ENCODE data around the gene CUL9.

Gene CUL9

DNA sequence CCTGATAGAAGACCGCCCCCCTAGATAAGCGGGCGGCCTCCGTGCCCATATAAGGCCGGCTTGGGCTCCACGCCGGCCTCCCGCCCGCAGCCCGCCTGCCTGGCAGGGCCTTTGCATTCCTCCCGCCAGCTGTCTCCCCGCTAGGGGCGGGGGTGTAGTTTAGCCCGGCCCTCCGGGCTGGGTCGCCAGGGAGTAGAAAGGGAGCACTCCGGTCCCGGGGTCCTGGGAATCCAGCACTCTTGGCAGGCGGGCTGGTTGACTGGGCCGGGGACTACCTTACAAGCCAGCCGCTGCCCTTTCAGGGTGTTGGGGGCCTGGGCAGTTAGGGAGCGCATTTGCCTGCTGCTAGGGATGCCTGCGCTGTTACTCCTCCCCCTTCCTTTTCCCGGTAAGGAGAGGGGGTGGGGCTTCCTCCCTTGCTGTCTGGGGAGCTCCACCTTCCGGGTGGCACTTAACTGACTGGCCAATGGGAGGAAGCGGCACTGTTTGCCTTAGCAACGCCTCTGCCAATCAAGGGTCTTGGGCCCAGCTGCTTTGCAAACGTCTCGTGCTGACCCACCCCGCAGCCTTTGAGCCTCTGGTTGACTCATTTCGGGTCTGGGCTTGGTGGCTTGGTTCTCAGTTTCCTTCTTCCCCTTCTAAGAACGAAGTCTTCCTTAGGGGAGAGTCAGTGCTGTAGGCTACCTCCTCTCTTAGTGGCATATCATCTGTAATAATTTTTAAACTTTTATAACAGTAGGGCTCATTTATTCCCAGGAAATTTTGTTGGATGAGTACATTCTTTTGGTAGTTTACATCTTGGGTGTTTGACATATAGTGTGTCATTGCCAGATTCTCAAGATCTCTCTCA is 7.5 kb upstream of the CUL9 start:
- FAIRE-seq (no peak), DNase-seq (ENCODE audit: insufficient read length, low spot score) (peak; percentile 100)
- TF ChIP-seq, protein P1, sequence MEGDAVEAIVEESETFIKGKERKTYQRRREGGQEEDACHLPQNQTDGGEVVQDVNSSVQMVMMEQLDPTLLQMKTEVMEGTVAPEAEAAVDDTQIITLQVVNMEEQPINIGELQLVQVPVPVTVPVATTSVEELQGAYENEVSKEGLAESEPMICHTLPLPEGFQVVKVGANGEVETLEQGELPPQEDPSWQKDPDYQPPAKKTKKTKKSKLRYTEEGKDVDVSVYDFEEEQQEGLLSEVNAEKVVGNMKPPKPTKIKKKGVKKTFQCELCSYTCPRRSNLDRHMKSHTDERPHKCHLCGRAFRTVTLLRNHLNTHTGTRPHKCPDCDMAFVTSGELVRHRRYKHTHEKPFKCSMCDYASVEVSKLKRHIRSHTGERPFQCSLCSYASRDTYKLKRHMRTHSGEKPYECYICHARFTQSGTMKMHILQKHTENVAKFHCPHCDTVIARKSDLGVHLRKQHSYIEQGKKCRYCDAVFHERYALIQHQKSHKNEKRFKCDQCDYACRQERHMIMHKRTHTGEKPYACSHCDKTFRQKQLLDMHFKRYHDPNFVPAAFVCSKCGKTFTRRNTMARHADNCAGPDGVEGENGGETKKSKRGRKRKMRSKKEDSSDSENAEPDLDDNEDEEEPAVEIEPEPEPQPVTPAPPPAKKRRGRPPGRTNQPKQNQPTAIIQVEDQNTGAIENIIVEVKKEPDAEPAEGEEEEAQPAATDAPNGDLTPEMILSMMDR (IDR thresholded peaks at IDR 0.05; ENCODE audit: insufficient read depth, missing control alignments), result no peak

DNA sequence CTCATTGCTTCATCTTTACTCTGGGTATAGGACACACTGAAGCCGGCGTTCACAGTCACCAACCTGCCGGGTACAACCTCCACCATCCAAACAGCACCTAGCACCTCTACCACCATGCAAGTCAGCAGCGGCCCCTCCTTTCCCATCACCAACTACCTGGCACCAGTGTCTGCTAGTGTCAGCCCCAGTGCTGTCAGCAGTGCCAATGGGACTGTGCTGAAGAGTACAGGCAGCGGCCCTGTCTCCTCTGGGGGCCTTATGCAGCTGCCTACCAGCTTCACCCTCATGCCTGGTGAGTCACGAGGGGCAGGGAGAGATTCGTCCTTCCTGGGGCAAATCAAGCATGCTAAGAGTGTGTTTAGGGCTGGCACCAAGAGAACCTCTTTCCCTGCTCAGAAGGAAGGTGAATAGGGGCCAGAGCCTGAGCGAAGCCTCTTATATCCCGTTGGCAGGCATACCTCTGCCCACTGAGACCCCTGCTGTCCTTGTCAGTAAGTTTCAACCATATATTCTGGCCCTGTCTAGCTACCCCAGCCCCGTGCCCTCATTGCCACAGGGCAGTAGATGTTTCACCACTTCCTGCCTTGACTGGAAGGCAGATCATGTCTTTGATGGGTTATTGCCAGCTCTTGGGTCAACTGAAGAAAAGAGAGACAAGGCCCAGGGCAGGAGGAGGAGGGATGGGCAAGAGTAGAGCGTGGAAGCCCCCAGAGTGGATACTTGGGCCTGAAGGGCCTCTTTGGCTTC is 6.1 kb upstream of the CUL9 start:
- no peak for DNase-seq (ENCODE audit: insufficient read length, low spot score)
- FAIRE-seq, result no peak
- TF ChIP-seq, protein P1 (IDR thresholded peaks at IDR 0.05; ENCODE audit: insufficient read depth, missing control alignments), result no peak

DNA sequence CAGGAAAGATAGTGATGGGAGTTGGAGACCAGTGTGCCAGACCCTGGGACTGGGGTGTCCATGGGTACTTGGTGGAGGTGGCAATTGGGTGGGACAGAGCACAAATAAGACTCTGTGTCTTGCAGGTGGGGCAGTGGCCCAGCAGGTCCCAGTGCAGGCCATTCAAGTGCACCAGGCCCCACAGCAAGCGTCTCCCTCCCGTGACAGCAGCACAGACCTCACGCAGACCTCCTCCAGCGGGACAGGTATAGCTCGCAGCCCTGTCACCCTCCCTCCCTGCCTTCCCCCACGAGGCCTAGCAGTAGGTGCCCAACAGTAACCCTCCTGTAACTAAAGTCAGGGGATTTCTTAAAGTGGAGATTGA is 5.6 kb upstream of the CUL9 start:
- no peak for DNase-seq (ENCODE audit: insufficient read length, low spot score)
- FAIRE-seq, result no peak
- TF ChIP-seq, protein P1 (IDR thresholded peaks at IDR 0.05; ENCODE audit: insufficient read depth, missing control alignments), result no peak

DNA sequence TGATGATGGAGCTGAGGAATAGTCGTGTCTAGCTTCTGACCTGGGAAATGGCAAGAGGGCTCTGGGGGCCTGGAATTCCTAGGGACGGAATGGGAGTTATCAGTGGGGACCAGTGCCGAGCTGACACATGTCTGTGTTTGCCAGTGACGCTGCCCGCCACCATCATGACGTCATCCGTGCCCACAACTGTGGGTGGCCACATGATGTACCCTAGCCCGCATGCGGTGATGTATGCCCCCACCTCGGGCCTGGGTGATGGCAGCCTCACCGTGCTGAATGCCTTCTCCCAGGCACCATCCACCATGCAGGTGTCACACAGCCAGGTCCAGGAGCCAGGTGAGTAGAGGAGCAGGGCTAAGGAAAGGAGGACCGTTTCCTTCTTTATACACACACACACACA is 3.8 kb upstream of the CUL9 start:
- no peak for DNase-seq (ENCODE audit: insufficient read length, low spot score)
- TF ChIP-seq, protein P1 (IDR thresholded peaks at IDR 0.05; ENCODE audit: insufficient read depth, missing control alignments), result no peak
- no peak for FAIRE-seq

DNA sequence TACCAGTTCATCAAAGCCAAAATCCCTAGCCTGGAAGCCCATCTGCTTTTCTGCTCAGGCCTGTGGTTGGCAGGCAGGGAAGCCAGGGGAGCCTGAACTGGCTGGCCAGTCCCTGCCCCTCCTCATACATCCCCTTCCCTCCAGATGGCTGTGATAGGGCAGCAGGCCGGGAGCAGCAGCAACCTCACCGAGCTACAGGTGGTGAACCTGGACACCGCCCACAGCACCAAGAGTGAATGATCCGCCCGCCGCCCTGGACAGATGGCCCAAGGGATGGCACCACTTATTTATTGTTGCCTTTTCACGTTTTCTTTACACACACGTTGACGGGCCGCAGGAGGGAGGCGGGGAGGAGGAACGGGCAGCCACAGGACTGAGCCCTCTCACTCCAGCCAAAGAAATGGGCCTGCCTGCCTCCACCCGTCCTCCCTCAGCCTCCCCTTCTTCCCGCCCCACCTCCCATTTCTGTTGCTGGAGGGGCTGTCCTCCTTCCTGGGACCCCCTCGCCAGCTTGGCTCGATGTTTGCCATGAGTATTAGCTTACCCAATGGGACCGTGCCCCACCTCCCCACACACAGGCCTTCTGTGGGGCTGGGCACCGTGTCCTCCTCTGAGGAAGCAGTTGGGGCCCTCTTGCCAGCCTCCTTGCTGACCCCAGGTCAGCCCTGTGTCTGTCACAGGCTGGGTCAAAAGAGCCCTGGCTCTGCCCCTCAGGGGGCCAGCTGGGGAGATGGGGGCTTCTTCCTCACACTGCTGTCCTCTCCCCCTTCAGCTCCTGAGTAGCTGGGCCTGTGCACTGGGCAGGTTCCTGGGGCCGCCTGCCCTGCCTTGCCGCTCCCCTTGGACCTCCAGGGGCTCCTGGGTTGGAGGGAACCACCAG is 2.8 kb upstream of the CUL9 start:
- DNase-seq (ENCODE audit: insufficient read length, low spot score) (no peak), FAIRE-seq (no peak)
- TF ChIP-seq, protein P1 (IDR thresholded peaks at IDR 0.05; ENCODE audit: insufficient read depth, missing control alignments), result no peak

DNA sequence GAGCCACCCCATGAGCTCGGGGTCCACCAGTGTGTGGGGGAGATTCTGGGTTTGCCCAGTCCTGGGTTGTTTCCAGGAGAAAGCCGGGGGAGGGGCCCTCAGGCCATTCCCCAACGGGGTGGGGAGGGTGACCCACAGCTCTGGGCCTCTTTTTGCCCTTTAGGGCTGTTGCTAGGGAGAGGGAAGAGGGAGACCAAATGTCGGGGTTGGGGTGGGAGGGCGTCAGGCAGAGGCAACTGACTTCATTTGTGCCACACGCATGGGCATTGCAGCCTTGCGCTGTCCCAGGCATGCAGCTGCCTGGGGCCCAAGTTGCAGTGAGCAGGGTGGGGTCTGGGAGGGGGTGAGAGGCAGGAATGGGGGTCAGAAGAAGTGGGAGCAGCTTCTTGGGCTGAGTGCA is 1.9 kb upstream of the CUL9 start:
- DNase-seq (ENCODE audit: insufficient read length, low spot score) (no peak), FAIRE-seq (no peak)
- TF ChIP-seq, protein P1 (IDR thresholded peaks at IDR 0.05; ENCODE audit: insufficient read depth, missing control alignments), result no peak
